Astrocyte of the cerebellum (primary cell): ENCODE results near the gene LRRC43.

Experiments used
- DNase-seq: peaks from one replicate; pipeline ENCODE4 v3.0.0-alpha.2; 2011; ENCODE audit warnings: low read depth
- H3K4me3 ChIP-seq: 2 replicates; pipeline ENCODE4 v1.5.1; 2011; ENCODE audit warnings: mild to moderate bottlenecking, low read depth, low read length, moderate library complexity
- in situ Hi-C: cut with HindIII; loops from 2 replicates; pipeline ENCODE4 v1.10.0; 2017; ENCODE audit warnings: low sequenced_read_pairs
- TF ChIP-seq, protein P1 (sequence below): IDR thresholded peaks from 2 replicates; pipeline ENCODE4 v1.5.1; 2012; ENCODE audit warnings: low read length, low read depth, moderate library complexity, mild to moderate bottlenecking; ENCODE audit errors: missing control alignments

The LRRC43 gene

DNA sequence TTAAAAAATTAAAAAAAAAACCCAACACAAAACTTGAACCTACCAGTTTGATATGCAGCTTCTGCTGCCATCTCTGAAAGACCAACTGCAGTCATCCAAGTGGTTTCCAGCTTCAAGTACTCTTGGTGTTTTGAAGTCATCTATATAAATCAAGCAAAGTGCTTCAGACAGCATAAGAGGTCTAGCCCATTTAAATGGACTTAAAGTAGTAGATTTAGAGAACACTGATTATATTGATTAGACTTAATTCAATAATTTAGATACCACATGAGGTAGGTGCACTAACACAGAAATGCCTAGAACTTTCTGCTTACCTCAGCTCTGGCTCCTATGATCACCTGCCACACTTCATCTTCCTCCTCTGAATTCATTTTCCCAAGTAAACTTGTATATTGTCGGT is 33.5 kb downstream of the LRRC43 start:
- DNase-seq, result no peak
- TF ChIP-seq, protein P1, sequence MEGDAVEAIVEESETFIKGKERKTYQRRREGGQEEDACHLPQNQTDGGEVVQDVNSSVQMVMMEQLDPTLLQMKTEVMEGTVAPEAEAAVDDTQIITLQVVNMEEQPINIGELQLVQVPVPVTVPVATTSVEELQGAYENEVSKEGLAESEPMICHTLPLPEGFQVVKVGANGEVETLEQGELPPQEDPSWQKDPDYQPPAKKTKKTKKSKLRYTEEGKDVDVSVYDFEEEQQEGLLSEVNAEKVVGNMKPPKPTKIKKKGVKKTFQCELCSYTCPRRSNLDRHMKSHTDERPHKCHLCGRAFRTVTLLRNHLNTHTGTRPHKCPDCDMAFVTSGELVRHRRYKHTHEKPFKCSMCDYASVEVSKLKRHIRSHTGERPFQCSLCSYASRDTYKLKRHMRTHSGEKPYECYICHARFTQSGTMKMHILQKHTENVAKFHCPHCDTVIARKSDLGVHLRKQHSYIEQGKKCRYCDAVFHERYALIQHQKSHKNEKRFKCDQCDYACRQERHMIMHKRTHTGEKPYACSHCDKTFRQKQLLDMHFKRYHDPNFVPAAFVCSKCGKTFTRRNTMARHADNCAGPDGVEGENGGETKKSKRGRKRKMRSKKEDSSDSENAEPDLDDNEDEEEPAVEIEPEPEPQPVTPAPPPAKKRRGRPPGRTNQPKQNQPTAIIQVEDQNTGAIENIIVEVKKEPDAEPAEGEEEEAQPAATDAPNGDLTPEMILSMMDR, result no peak
- no peak overlapping the region for H3K4me3 ChIP-seq
- in situ Hi-C loops, result no loop called here

DNA sequence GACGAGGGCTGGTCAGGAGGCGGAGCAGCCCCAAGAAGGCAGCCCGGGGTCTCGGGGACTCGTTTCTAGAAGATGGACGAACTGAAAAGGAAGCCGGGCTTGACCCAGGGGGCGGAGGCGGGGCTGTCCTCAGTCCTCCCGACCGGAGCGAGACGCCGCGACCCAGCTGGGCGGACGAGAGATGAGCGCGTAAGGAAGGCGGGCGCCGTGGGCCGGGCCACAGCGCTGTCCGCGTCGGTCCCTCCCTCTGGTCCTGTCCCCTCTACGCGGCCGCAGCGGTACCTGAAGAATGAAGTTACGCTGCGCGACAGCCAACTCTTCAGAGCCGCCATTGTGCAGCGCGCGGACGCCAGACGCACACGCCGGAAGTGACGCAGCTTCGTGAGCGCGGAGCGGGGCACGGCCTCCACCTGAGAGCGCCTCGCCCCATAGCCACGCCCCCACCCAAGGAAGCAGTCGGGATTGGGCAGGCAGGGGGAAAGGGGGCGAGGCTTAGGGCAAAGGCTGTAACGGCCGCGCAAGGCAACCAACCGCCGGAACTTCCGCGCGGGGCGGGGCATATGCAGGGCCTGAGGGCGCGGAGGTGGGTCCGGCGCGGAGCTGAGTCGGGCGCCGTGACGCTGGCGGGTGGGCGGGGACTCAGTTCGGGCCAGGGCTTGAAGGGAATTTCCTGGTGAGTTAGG is 42.9 kb downstream of the LRRC43 start, which contains the start of gene DIABLO:
Gene DIABLO, minus strand, starts transcription at position 370 of the 683 bp plus-strand sequence. Its CDS starts 38 bp downstream, at position 332.
- DNase-seq, result peak; percentile 98
- H3K4me3 ChIP-seq, result peak within 1 kb of the TSS; percentile 95
- in situ Hi-C loops, result no loop called here
- TF ChIP-seq, protein P1, result no peak

DNA sequence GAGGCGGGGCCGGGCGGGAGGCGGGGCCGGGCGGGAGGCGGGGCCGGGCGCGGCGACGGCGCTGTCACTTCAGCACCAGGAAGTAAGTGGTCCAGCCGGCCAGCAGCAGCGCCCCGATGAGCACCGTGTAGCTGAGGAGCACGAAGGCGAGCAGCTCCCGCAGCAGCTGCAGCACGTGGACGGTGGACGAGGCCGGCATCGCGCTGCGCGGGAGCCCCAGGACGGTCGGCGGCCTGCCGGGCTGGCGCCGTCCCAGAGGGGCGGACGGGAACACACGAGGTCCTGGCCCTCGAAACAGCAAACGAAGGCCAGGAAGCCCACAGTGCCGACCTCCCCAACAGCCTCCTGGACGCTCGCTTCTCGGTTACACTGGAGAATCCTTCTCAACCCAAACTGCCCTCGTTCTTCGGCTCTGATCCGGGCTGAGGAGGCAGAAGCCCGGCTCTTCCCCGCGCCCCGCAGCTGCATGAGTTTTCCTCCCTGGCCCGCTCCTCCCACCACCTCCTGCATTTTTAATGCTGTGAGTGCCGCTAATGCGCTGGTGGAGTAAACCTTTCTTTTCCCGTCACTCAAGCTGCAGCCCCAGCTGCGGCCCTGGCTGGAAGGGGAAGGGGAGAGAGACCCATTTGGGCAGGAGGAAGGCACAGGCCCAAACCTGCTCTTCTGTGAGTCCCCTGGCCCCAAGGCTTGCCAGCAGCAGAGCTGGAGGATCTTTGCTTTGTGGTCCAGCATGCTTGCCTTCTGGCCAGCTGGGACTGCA is 43.6 kb downstream of the LRRC43 start:
- no peak for DNase-seq
- TF ChIP-seq, protein P1, result no peak
- in situ Hi-C loops, result no loop called here
- peak overlapping the region; percentile 36 for H3K4me3 ChIP-seq

DNA sequence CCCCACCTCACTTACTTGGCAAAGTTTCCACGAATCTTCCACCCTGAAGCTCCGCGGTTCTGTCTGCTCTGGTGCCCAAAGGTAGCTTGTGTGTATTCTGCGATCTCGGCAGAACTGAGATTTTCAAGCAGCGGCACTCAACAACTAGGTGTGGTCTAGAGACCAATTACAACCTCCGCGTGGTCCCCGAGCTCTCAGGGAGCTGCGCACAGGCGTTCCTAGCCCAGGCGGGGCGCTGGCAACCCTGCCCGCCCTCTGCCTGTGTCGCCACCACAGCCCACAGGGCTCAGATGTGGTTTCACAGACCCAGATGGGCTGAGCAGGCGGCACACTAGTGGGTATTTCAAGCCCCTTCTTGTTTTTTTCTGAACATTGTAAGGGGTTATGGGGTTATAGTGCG is 44.4 kb downstream of the LRRC43 start:
- TF ChIP-seq, protein P1, result no peak
- DNase-seq, result no peak
- in situ Hi-C loops, result no loop called here
- H3K4me3 ChIP-seq, result no peak overlapping the region

DNA sequence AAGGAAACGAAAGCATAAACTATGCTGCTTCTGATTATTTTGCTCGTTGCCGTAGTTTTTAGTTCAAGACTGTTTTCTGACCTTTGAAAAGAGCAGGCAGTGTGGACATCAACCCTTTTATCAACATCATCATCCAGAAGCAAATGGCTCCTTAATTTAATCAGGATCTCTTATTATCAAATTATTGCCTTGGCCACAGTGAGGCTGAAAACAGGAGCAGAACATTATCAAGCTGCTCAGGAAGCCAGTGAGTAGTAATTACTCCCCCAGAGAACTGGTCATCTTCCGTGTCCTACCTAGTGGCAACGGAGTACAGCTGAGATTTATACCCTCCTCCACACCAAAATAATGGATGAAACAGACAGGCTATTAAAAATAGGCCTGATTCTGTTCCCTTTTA is 45.2 kb downstream of the LRRC43 start:
- H3K4me3 ChIP-seq, result no peak overlapping the region
- TF ChIP-seq, protein P1, result no peak
- no peak for DNase-seq
- in situ Hi-C loops, result no loop called here

DNA sequence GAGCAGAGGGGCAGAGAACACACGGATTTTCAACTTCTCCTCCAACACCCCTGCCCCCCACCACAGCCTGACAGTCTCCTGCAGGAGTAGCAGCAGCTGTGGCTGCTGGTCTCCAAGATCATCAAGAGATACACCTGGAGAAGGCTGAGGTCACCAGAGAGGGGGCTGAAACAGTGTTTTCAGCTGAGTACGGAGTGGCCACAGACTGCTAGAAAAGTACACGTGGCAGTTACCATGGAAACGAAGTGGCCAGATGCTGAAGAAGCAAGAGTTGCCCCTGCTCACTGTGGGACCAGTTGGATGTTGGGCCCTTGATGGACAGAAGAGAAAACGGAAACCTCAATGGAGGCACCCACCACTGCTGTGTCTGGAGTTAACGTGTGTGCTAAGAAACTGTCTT is 47.9 kb downstream of the LRRC43 start:
- TF ChIP-seq, protein P1, result no peak
- no peak overlapping the region for H3K4me3 ChIP-seq
- in situ Hi-C loops, result no loop called here
- DNase-seq, result no peak
